A673 (cell line): Measurements from ENCODE around the gene ZNF146. TPM values are rescaled to one million over a fixed set of nuclear protein-coding genes. Genes with fewer than 3 reads are reported as not detected.
"Not testable (repeated sequence)": the region's sequence is repeated elsewhere in the genome, so short reads cannot be mapped to it uniquely, and the experiment has no call there.

ENCODE experiments used
- BruUV-seq: library from RNA; stranded (reverse); fragments of 400-500 nt; replicated peaks from 2 replicates; lab custom pipeline; 2021; lab: Mats Ljungman, UMichigan
- CTCF ChIA-PET: fragments of 300-600 bp; sonication (Branson Sonifier 250); formaldehyde crosslinking; loops from one replicate; lab custom pipeline; 2022; ENCODE audit warnings: antibody characterized with exemption; lab: Charles Lee
- POLR2A ChIA-PET: fragments of 300-600 bp; sonication (Branson Sonifier 250); formaldehyde crosslinking; loops from one replicate; lab custom pipeline; 2022; ENCODE audit warnings: antibody characterized with exemption; ENCODE audit not compliant: low non-redundant PET; lab: Charles Lee
- DNase-seq: peaks from one replicate; pipeline ENCODE4 v3.0.0-alpha.2; 2015; ENCODE audit warnings: low spot score
- H3K27ac ChIP-seq: fragments of 200-600 bp; sonication (generic); 2 replicates; pipeline ENCODE4 v1.5.1; 2016; ENCODE audit warnings: mixed run types, low read depth, mild to moderate bottlenecking, mixed read lengths, antibody characterized with exemption, low read length; ENCODE audit not compliant: poor library complexity, severe bottlenecking
- H3K27me3 ChIP-seq: fragments of 200-600 bp; sonication (generic); replicated peaks from 2 replicates; pipeline ENCODE4 v1.6.1; 2017; ENCODE audit warnings: mixed run types, low read depth, mild to moderate bottlenecking, mixed read lengths, antibody characterized with exemption, low read length; ENCODE audit not compliant: insufficient read depth, poor library complexity
- H3K36me3 ChIP-seq: fragments of 200-600 bp; sonication (generic); 2 replicates; pipeline ENCODE4 v1.6.1; 2016; ENCODE audit warnings: mixed run types, mild to moderate bottlenecking, mixed read lengths, antibody characterized with exemption, low read length; ENCODE audit not compliant: insufficient read depth, poor library complexity, severe bottlenecking
- H3K4me1 ChIP-seq: fragments of 200-600 bp; sonication (generic); 2 replicates; pipeline ENCODE4 v1.6.1; 2017; ENCODE audit warnings: mixed run types, mild to moderate bottlenecking, mixed read lengths, antibody characterized with exemption, low read length; ENCODE audit not compliant: insufficient read depth, poor library complexity, severe bottlenecking
- H3K4me3 ChIP-seq: fragments of 200-600 bp; sonication (generic); 2 replicates; pipeline ENCODE4 v1.5.1; 2016; ENCODE audit warnings: low read depth, mixed run types, mild to moderate bottlenecking, mixed read lengths, low read length; ENCODE audit not compliant: poor library complexity, severe bottlenecking
- H3K9me3 ChIP-seq: fragments of 200-600 bp; sonication (generic); 2 replicates; pipeline ENCODE4 v1.6.1; 2016; ENCODE audit warnings: mixed run types, low read depth, mild to moderate bottlenecking, mixed read lengths, antibody characterized with exemption, low read length; ENCODE audit not compliant: poor library complexity, severe bottlenecking
- CTCF ChIP-seq: fragments of 300-800, 200-600 bp; sonication (generic); conservative IDR thresholded peaks from 2 replicates; pipeline ENCODE4 v1.5.1; 2017; ENCODE audit warnings: low read depth, mild to moderate bottlenecking, antibody characterized with exemption, low read length, moderate library complexity, mixed read lengths
- EZH2 ChIP-seq: fragments of 200-600 bp; sonication (generic); IDR thresholded peaks from 2 replicates; pipeline ENCODE4 v1.6.1; 2017; ENCODE audit warnings: borderline replicate concordance, low read depth, mild to moderate bottlenecking, mixed read lengths, antibody characterized with exemption, low read length; ENCODE audit not compliant: poor library complexity, severe bottlenecking
- intact Hi-C: fragments of 100-400 bp; cut with micrococcal nuclease; formaldehyde crosslinking; loops from one replicate; pipeline ENCODE4 v1.10.0; 2022; ENCODE audit not compliant: unreplicated experiment
- total RNA-seq: library from RNA; stranded (reverse); gene quantifications from 2 replicates; pipeline ENCODE4 v1.2.3, GENCODE V29; 2021

Gene ZNF146
- total RNA-seq, 1 experiment from 2014 or later = 130 TPM

DNA sequence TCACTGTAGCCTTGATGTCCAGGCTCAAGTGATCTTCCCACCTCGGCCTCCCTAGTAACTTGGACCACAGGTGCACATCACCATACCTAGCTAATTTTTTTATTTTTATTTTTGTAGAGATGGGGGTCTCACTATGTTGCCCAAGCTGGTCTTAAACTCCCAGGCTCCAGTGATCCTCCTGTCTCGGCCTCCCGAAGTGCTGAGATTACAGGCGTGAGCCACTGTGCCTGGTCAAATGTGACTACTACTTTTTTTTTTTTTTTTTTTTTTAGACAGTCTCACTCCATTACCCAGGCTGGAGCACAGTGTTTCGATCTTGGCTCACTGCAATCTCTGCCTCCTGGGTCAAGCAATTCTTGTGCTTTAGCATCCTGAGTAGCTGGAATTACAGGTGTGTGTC is 42.1 kb upstream of the ZNF146 start:
- intact Hi-C loops = loop anchor here (10.0 kb wide), 1 partner anchor 108 kb away; no protein-coding TSS in a partner anchor
- CTCF ChIA-PET = no interaction called here
- Histone ChIP-seq H3K4me3 (no peak overlapping the region), H3K9me3 (no peaks in the 10 kb centered on the region), H3K4me1 (peaks cover 13% of the 10 kb centered on the region), H3K27me3 (no peaks in the 10 kb centered on the region), H3K27ac (no peak overlapping the region), H3K36me3 (no peaks in the 10 kb centered on the region)
- POLR2A ChIA-PET = no interaction called here
- TF ChIP-seq EZH2 (no peak), CTCF (no peak)
- DNase-seq = no peak
- no TSS peak for BruUV-seq

DNA sequence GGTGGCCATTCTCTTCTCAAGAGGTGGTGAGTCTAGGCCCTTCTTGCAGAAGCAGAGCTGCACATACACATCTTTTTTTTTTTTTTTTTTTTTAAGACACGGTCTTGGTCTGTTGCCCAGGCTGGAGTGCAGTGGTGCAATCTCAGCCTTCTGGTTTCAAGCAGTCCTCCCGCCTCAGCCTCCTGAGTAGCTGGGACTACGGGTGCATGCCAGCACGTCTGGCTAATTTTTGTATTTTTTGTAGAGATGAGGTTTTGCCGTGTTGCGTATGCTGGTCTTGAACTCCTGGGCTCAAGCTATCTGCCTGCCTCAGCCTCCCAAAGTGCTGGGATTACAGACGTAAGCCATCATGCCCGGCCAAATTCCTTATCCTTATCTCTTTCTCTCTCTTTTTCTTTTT is 41.1 kb upstream of the ZNF146 start:
- DNase-seq, H3K9me3 ChIP-seq, H3K36me3 ChIP-seq, BruUV-seq, H3K4me3 ChIP-seq, H3K27me3 ChIP-seq, POLR2A ChIA-PET, CTCF ChIA-PET, H3K27ac ChIP-seq: not testable (repeated sequence)
- peaks cover 11% of the 10 kb centered on the region for H3K4me1 ChIP-seq
- intact Hi-C loops = loop anchor here (10.0 kb wide), 1 partner anchor 109 kb away; no protein-coding TSS in a partner anchor

DNA sequence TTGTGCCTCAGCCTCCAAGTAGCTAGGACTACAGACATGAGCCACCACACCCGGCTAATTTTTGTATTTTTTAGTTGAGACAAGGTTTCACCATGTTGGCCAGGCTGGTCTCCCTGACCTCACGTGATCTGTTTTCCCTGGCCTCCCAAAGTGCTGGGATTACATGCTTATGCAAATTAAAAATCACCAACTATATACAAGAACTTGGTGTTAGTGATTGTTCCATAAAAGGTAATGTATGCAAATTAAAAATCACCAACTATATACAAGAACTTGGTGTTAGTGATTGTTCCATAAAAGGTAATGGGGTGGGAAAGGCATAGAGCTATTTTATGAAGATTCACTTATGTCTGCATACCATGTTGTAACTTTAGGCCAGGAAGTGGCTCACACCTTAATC is 35.8 kb upstream of the ZNF146 start:
- H3K27ac ChIP-seq, H3K4me1 ChIP-seq, DNase-seq, POLR2A ChIA-PET, CTCF ChIA-PET, H3K9me3 ChIP-seq, H3K36me3 ChIP-seq, H3K27me3 ChIP-seq, H3K4me3 ChIP-seq, BruUV-seq: not testable (repeated sequence)
- intact Hi-C loops = loop anchor here (10.0 kb wide), 1 partner anchor 114 kb away; no protein-coding TSS in a partner anchor

GRCh38 chr19:36182612-36183244 is 32.2 kb upstream of the ZNF146 start:
- Histone ChIP-seq H3K9me3 (no peaks in the 10 kb centered on the region), H3K27me3 (no peaks in the 10 kb centered on the region), H3K4me3 (no peak overlapping the region), H3K27ac (no peak overlapping the region), H3K36me3 (peaks cover 7% of the 10 kb centered on the region), H3K4me1 (no peaks in the 10 kb centered on the region)
- no TSS peak for BruUV-seq
- POLR2A ChIA-PET = interaction anchor here (0.5 kb wide), 1 partner anchor 307 kb away, joined by 3 read pairs; no protein-coding TSS in a partner anchor
- CTCF ChIA-PET = no interaction called here
- TF ChIP-seq EZH2 = no peak
- TF ChIP-seq CTCF = no peak
- intact Hi-C loops = no loop called here
- no peak for DNase-seq
